Measurements from ENCODE around the gene PODXL2. TPM values are rescaled to one million over a fixed set of nuclear protein-coding genes. Genes with fewer than 3 reads are reported as not detected.

The PODXL2 gene
- total RNA-seq, 2 experiments from 2014 or later, result 1.9 TPM

DNA sequence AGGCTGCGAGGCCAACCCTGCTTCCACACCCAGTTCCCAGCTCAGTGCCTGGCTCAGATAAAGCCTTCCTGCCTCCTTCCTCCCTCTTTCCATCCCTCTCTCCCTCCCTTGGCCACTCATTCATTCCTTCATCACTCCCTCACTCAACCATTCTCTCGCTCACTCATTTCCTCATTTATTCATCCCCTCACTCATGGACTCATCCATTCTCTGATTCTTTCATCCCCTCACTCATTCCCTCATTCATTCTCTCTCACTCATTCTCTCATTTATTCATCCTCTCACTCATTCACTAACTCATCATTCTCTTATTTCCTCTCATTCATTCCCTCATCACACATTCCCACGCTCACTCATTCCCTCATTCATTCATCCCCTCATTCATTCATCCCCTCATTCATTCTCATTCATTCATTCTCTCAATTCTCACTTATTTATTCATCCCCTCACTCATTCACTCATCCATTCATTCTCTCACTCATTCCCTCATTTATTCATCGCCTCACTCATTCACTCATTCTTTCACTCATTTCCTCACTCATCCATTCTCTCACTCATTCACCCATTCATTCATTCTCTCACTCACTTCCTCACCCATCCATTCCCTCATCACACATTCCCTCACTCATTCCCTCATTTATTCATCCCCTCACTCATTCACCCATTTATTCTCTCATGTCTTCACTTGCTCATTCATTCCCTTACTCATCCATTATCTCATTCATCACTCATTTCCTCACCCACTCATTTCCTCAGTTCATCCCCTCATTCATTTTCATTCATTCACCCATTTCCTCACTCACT, 56.9 kb downstream of the PODXL2 start:
- intact Hi-C loops (cut with DNase I, micrococcal nuclease), result no loop called here
- POLR2A ChIA-PET, result no interaction called here
- no peaks in the 10 kb centered on the region for H3K27me3 Mint-ChIP-seq
- CTCF ChIA-PET, result interaction anchor here (0.6 kb wide), 1 partner anchor 272 kb away, joined by 3 read pairs; no protein-coding TSS in a partner anchor
- DNase-seq (no peak), ATAC-seq (peak; percentile 31)
- H3K4me1 Mint-ChIP-seq, result peaks cover 6% of the 10 kb centered on the region
- no peak overlapping the region for H3K4me3 Mint-ChIP-seq
- no peak overlapping the region for H3K27ac Mint-ChIP-seq
- H3K9me3 Mint-ChIP-seq (ENCODE audit: low read depth), result no peaks in the 10 kb centered on the region
- no peaks in the 10 kb centered on the region for H3K36me3 Mint-ChIP-seq (ENCODE audit: low read depth)

DNA sequence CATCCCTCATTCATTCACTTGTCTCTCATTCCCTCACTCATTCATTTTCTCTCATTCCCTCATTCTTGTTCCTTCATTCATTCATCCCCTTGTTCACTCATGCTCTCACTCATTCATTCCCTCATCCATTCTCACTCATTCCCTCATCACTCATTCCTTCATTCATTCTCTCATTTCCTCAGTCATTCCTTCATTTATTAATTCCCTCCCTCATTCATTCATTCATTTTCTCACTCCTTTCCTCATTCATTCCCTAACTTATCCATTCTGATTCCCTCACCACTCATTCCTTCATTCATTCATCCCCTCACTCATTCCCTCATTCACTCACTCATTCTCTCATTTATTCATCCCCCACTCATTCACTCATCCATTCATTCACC, 57.5 kb downstream of the PODXL2 start:
- H3K27me3 Mint-ChIP-seq, result no peaks in the 10 kb centered on the region
- no peak overlapping the region for H3K4me3 Mint-ChIP-seq
- ChIA-PET CTCF (no interaction called here), POLR2A (no interaction called here)
- no peak overlapping the region for H3K27ac Mint-ChIP-seq
- H3K36me3 Mint-ChIP-seq (ENCODE audit: low read depth), result no peaks in the 10 kb centered on the region
- DNase-seq, result no peak
- no peak for ATAC-seq
- H3K9me3 Mint-ChIP-seq (ENCODE audit: low read depth), result no peaks in the 10 kb centered on the region
- intact Hi-C loops (cut with DNase I, micrococcal nuclease), result no loop called here
- peaks cover 6% of the 10 kb centered on the region for H3K4me1 Mint-ChIP-seq

DNA sequence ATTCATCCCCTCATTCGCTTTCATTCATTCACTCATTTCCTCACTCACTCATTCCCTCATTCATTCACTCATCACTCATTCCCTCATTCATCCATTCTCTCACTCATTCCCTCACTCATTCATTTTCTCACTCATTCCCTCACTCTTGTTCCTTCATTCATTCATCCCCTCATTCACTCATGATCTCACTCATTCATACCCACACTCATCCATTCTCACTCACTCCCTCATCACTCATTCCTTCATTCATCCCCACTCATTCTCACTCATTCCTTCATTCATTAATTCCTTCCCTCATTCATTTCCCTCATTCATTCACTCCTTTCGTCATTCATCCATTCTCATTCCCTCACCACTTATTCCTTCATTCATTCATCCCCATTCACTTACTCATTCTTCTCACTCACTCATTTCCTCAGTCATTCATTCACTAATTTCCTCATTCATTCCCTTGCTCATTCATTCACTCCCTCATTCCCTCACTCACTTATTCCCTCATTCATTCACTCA, 58.3 kb downstream of the PODXL2 start:
- CTCF ChIA-PET, result no interaction called here

GRCh38 chr3:127688022-127688415, 59.0 kb downstream of the PODXL2 start:
- no peak for DNase-seq
- CTCF ChIA-PET, result no interaction called here

More for the DNA sequence above, 58.3 kb downstream of the PODXL2 start:
- DNase-seq (no peak), ATAC-seq (no peak)
- H3K9me3 Mint-ChIP-seq (ENCODE audit: low read depth), result no peaks in the 10 kb centered on the region
- no peak overlapping the region for H3K4me3 Mint-ChIP-seq
- H3K27me3 Mint-ChIP-seq, result no peaks in the 10 kb centered on the region
- H3K36me3 Mint-ChIP-seq (ENCODE audit: low read depth), result no peaks in the 10 kb centered on the region
- intact Hi-C loops (cut with DNase I, micrococcal nuclease), result no loop called here
- peaks cover 6% of the 10 kb centered on the region for H3K4me1 Mint-ChIP-seq
- no peak overlapping the region for H3K27ac Mint-ChIP-seq
- POLR2A ChIA-PET, result no interaction called here

GRCh38 chr3:127688416-127689265, 59.7 kb downstream of the PODXL2 start:
- Mint-ChIP-seq H3K4me1 (peaks cover 3% of the 10 kb centered on the region), H3K27me3 (no peaks in the 10 kb centered on the region), H3K27ac (no peak overlapping the region), H3K36me3 (ENCODE audit: low read depth) (no peaks in the 10 kb centered on the region), H3K9me3 (ENCODE audit: low read depth) (no peaks in the 10 kb centered on the region), H3K4me3 (no peak overlapping the region)
- ATAC-seq (no peak), DNase-seq (no peak)
- intact Hi-C loops (cut with DNase I, micrococcal nuclease), result no loop called here
- ChIA-PET CTCF (no interaction called here), POLR2A (no interaction called here)

More at GRCh38 chr3:127688022-127688415, 59.0 kb downstream of the PODXL2 start:
- no peaks in the 10 kb centered on the region for H3K36me3 Mint-ChIP-seq (ENCODE audit: low read depth)
- H3K4me3 Mint-ChIP-seq, result no peak overlapping the region
- no peak for ATAC-seq
- intact Hi-C loops (cut with DNase I, micrococcal nuclease), result no loop called here
- no peak overlapping the region for H3K27ac Mint-ChIP-seq
- H3K4me1 Mint-ChIP-seq, result peaks cover 6% of the 10 kb centered on the region
- no peaks in the 10 kb centered on the region for H3K9me3 Mint-ChIP-seq (ENCODE audit: low read depth)
- no peaks in the 10 kb centered on the region for H3K27me3 Mint-ChIP-seq
- POLR2A ChIA-PET, result no interaction called here

- H3K9me3 Mint-ChIP-seq (ENCODE audit: low read depth), result no peaks in the 10 kb centered on the region
- no peaks in the 10 kb centered on the region for H3K4me1 Mint-ChIP-seq
- no peak overlapping the region for H3K27ac Mint-ChIP-seq
- ATAC-seq, result no peak
- no peaks in the 10 kb centered on the region for H3K36me3 Mint-ChIP-seq (ENCODE audit: low read depth)
- ChIA-PET CTCF (no interaction called here), POLR2A (no interaction called here)
- H3K27me3 Mint-ChIP-seq, result no peaks in the 10 kb centered on the region
- DNase-seq, result no peak
- H3K4me3 Mint-ChIP-seq, result no peak overlapping the region
- intact Hi-C loops (cut with DNase I, micrococcal nuclease), result no loop called here
Measured at GRCh38 chr3:127689266-127689860, 60.4 kb downstream of the PODXL2 start.

DNA sequence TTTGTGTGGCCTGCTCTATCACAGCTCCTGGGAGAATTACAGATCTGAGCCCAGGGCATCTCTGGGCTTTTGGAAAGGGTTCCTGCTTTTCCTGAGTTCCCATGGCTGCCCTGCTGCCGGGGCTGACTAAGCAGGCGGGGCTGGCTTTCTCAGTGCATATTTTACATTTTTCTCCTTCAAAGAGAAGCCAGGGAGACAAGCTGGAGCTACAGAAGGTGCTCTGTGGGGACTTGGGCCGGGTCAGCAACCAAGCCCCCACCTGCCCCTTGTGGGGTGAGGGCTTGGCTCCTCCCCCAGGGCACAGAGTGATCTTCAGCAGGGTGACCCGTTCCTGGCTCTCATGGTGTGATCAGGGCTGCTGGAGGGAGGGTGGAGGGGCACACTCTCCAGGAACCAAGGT, 61.1 kb downstream of the PODXL2 start:
- Mint-ChIP-seq H3K4me1 (no peaks in the 10 kb centered on the region), H3K36me3 (ENCODE audit: low read depth) (no peaks in the 10 kb centered on the region), H3K27ac (no peak overlapping the region), H3K4me3 (no peak overlapping the region), H3K9me3 (ENCODE audit: low read depth) (no peaks in the 10 kb centered on the region), H3K27me3 (no peaks in the 10 kb centered on the region)
- ATAC-seq (no peak), DNase-seq (no peak)
- ChIA-PET CTCF (interaction anchor here (1.3 kb wide), 1 partner anchor 232 kb away, joined by 3 read pairs; no protein-coding TSS in a partner anchor), POLR2A (no interaction called here)
- intact Hi-C loops (cut with DNase I, micrococcal nuclease), result no loop called here

DNA sequence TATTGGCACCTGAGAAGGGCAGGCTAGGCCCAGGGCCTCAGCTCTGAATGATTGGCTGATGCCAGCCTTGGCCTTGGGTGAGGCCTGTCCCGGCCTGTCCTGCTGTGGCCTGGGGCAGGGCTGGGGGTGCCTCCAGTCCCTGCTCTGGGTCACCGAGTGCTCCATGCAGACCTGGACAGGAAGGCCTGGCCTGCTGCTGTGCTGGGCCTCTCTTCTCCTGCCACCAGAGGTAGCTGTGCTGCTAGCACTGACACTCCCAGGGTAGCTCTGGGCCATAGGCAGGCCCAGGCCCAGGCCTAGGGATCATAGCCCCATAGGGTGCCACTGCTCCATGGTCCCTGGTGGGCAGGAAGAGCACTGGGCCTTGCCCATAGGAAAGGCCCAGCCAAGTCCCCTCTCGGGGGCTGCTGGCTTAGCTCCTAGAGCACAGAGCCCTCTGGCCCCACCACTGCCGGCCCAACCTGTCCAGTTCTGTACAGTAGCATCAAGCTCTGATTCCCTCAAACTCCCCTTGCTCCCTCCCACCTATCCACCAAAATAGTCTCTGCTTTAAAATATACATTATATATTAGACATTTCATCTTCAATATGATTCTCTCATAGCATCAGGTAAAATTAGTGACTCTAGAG, 62.0 kb downstream of the PODXL2 start:
- ATAC-seq (peak; percentile 73), DNase-seq (peak; percentile 29)
- ChIA-PET CTCF (interaction anchor here (0.6 to 1.3 kb wide), 2 partner anchors 231 to 673 kb away, joined by 3 read pairs; no protein-coding TSS in a partner anchor), POLR2A (no interaction called here)
- Mint-ChIP-seq H3K4me1 (no peaks in the 10 kb centered on the region), H3K36me3 (ENCODE audit: low read depth) (no peaks in the 10 kb centered on the region), H3K9me3 (ENCODE audit: low read depth) (no peaks in the 10 kb centered on the region), H3K27ac (no peak overlapping the region), H3K4me3 (no peak overlapping the region), H3K27me3 (no peaks in the 10 kb centered on the region)
- intact Hi-C loops (cut with DNase I, micrococcal nuclease), result no loop called here

DNA sequence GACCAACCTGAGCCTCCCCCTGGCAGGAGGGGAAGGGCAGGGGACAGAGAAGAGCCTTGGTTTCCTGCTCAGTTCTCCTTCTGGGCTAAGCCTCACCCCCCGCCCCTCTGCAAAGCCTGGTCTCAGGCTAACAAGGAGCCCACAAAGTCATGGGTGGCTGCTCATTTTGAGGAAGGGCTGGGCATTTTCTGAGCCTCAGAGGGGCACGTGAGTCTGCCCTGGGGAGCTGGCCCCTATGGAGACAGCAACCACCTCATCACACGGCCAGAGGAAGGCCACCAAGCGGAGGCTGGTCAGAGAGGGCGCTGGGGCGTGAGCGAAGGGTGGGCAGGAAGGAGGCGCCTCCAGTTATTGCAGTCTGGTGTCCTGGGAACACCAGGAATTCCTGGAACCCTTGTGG, 62.5 kb downstream of the PODXL2 start:
- ATAC-seq (no peak), DNase-seq (no peak)
- no peak overlapping the region for H3K27ac Mint-ChIP-seq
- intact Hi-C loops (cut with DNase I, micrococcal nuclease), result no loop called here
- H3K27me3 Mint-ChIP-seq, result no peaks in the 10 kb centered on the region
- H3K9me3 Mint-ChIP-seq (ENCODE audit: low read depth), result no peaks in the 10 kb centered on the region
- H3K4me3 Mint-ChIP-seq, result no peak overlapping the region
- no peaks in the 10 kb centered on the region for H3K36me3 Mint-ChIP-seq (ENCODE audit: low read depth)
- ChIA-PET CTCF (interaction anchor here (0.6 kb wide), 1 partner anchor 673 kb away, joined by 3 read pairs; no protein-coding TSS in a partner anchor), POLR2A (interaction anchor here (0.6 kb wide), 1 partner anchor 48 kb away, joined by 5 read pairs; no protein-coding TSS in a partner anchor)
- no peaks in the 10 kb centered on the region for H3K4me1 Mint-ChIP-seq

GRCh38 chr3:127691974-127692373, 63.0 kb downstream of the PODXL2 start:
- Mint-ChIP-seq H3K4me3 (no peak overlapping the region), H3K27me3 (no peaks in the 10 kb centered on the region), H3K36me3 (ENCODE audit: low read depth) (no peaks in the 10 kb centered on the region), H3K4me1 (no peaks in the 10 kb centered on the region), H3K9me3 (ENCODE audit: low read depth) (no peaks in the 10 kb centered on the region), H3K27ac (no peak overlapping the region)
- intact Hi-C loops (cut with DNase I, micrococcal nuclease), result no loop called here
- CTCF ChIA-PET, result no interaction called here
- no peak for DNase-seq
- no peak for ATAC-seq
- POLR2A ChIA-PET, result interaction anchor here (0.6 kb wide), 1 partner anchor 49 kb away, joined by 5 read pairs; no protein-coding TSS in a partner anchor
